22Rv1 (cell line): Measurements from ENCODE around the gene TMPRSS5.

Experiments
- CTCF ChIP-seq: fragments of 450-650 bp; IDR thresholded peaks from 2 replicates; pipeline ENCODE4 v1.5.1; 2017; ENCODE audit warnings: mild to moderate bottlenecking
- ZFX ChIP-seq: fragments of 450-650 bp; IDR thresholded peaks from 2 replicates; pipeline ENCODE4 v1.6.1; 2017; ENCODE audit warnings: antibody characterized with exemption, borderline replicate concordance

- TF ChIP-seq CTCF (no peak), ZFX (no peak)
Measured at GRCh38 chr11:113705871-113706655, at the start of gene TMPRSS5.
